CD4-positive, alpha-beta T cell treated with Interferon gamma for 1 hour (primary cell): ENCODE data around the gene AXDND1.
A peak's percentile ranks its signal among the peaks of the same experiment; 100 is the strongest.
"Not testable (repeated sequence)": the region's sequence is repeated elsewhere in the genome, so short reads cannot be mapped to it uniquely, and the experiment has no call there.

Experiments used
- DNase-seq: peaks from one replicate; pipeline ENCODE4 v3.0.0-alpha.2; 2020

AXDND1 gene

GRCh38 chr1:179365342-179366092 lies at the start of gene AXDND1:
AXDND1 (plus strand) TSS chr1:179365971; CDS start chr1:179366510, 539 bp downstream.
- DNase-seq = peak; percentile 93

GRCh38 chr1:179318491-179318890 lies 47.3 kb upstream of the AXDND1 start:
- no peak for DNase-seq

GRCh38 chr1:179321533-179322216 lies 44.1 kb upstream of the AXDND1 start:
- no peak for DNase-seq

- no peak for DNase-seq
These were observed 43.2 kb upstream of the AXDND1 start for GRCh38 chr1:179322557-179322956.

GRCh38 chr1:179323436-179323835 lies 42.3 kb upstream of the AXDND1 start:
- DNase-seq = no peak

GRCh38 chr1:179325836-179326235 lies 39.9 kb upstream of the AXDND1 start:
- no peak for DNase-seq

- DNase-seq = no peak
These were observed 39.0 kb upstream of the AXDND1 start for GRCh38 chr1:179326746-179327145.

- DNase-seq = no peak
These were observed 38.6 kb upstream of the AXDND1 start for GRCh38 chr1:179327196-179327595.

- no peak for DNase-seq
These were observed 38.1 kb upstream of the AXDND1 start for GRCh38 chr1:179327679-179328078.

GRCh38 chr1:179329862-179330261 lies 35.9 kb upstream of the AXDND1 start:
- DNase-seq = no peak

GRCh38 chr1:179334440-179334839 lies 31.3 kb upstream of the AXDND1 start:
- DNase-seq = no peak

- DNase-seq = no peak
These were observed 28.5 kb upstream of the AXDND1 start for GRCh38 chr1:179337288-179337687.

GRCh38 chr1:179337942-179338560 lies 27.7 kb upstream of the AXDND1 start:
- no peak for DNase-seq

GRCh38 chr1:179340918-179341317 lies 24.9 kb upstream of the AXDND1 start:
- no peak for DNase-seq

- no peak for DNase-seq
These were observed 23.7 kb upstream of the AXDND1 start for GRCh38 chr1:179341943-179342547.

- no peak for DNase-seq
These were observed 22.9 kb upstream of the AXDND1 start for GRCh38 chr1:179342740-179343404.

GRCh38 chr1:179351281-179351680 lies 14.5 kb upstream of the AXDND1 start:
- no peak for DNase-seq

GRCh38 chr1:179352236-179352635 lies 13.5 kb upstream of the AXDND1 start:
- DNase-seq = no peak

GRCh38 chr1:179353546-179353945 lies 12.2 kb upstream of the AXDND1 start:
- DNase-seq = no peak

GRCh38 chr1:179361631-179362030 lies 4.1 kb upstream of the AXDND1 start:
- not testable (repeated sequence) for DNase-seq

- DNase-seq = no peak
These were observed 476 bp downstream of the AXDND1 start for GRCh38 chr1:179366093-179366800.

- peak; percentile 6 for DNase-seq
These were observed 4.1 kb downstream of the AXDND1 start for GRCh38 chr1:179369751-179370341.
